Smooth muscle cell (in vitro differentiated cells): ENCODE results near the gene PANK4. TPM values are rescaled to one million over a fixed set of nuclear protein-coding genes. Genes with fewer than 3 reads are reported as not detected.

Experiments
- DNase-seq: peaks from one replicate; lab custom pipeline; 2025; ENCODE audit not compliant: unreplicated experiment; lab: John Stamatoyannopoulos, UW
- H2AFZ ChIP-seq: fragments of 200-600 bp; sonication (generic); 2 replicates; pipeline ENCODE4 v1.6.0; 2016; ENCODE audit warnings: antibody characterized with exemption, low read depth, mild to moderate bottlenecking
- H3F3A ChIP-seq: fragments of 200-600 bp; sonication (generic); 2 replicates; pipeline ENCODE4 v1.6.0; 2017; ENCODE audit warnings: antibody characterized with exemption, low read depth
- H3K27ac ChIP-seq: fragments of 200-600 bp; sonication (generic); 2 replicates; pipeline ENCODE4 v1.5.1; 2016; ENCODE audit warnings: low read depth, mild to moderate bottlenecking
- H3K27me3 ChIP-seq: fragments of 200-600 bp; sonication (generic); 2 replicates; pipeline ENCODE4 v1.6.1; 2016; ENCODE audit warnings: low read depth, mild to moderate bottlenecking
- H3K36me3 ChIP-seq: fragments of 200-600 bp; sonication (generic); 2 replicates; pipeline ENCODE4 v1.5.1; 2016; ENCODE audit warnings: low read depth
- H3K4me1 ChIP-seq: fragments of 200-600 bp; sonication (generic); 2 replicates; pipeline ENCODE4 v1.5.1; 2016; ENCODE audit warnings: low read depth
- H3K4me2 ChIP-seq: fragments of 200-600 bp; sonication (generic); 2 replicates; pipeline ENCODE4 v1.6.0; 2016; ENCODE audit warnings: mild to moderate bottlenecking
- H3K4me3 ChIP-seq: fragments of 200-600 bp; sonication (generic); 2 replicates; pipeline ENCODE4 v1.5.1; 2016; ENCODE audit warnings: mild to moderate bottlenecking
- H3K79me2 ChIP-seq: fragments of 200-600 bp; sonication (generic); 2 replicates; pipeline ENCODE4 v1.6.0; 2016; ENCODE audit warnings: low read depth, mild to moderate bottlenecking
- H3K9ac ChIP-seq: fragments of 200-600 bp; sonication (generic); 2 replicates; pipeline ENCODE4 v1.6.0; 2016; ENCODE audit warnings: low read depth
- H3K9me3 ChIP-seq: fragments of 200-600 bp; sonication (generic); replicated peaks from 2 replicates; pipeline ENCODE4 v1.5.1; 2016; ENCODE audit warnings: low read depth
- H4K20me1 ChIP-seq: fragments of 200-600 bp; sonication (generic); 2 replicates; pipeline ENCODE4 v1.6.0; 2016; ENCODE audit warnings: low read depth
- WGBS: methylation state at CpG from one replicate; pipeline ENCODE4 v1.1.7; 2016; ENCODE audit warnings: low lambda C conversion rate; 5-methylcytosine and 5-hydroxymethylcytosine counted together
- polyA plus RNA-seq: library from polyadenylated mRNA; unstranded; fragments of >200 nt; fragmentation: Nextera tagmentation; extraction: Ambion mirVana; gene quantifications from 2 replicates; pipeline ENCODE4 v1.2.1, GENCODE V29; 2016
- total RNA-seq: library from RNA; depleted of rRNA; stranded (reverse); fragments of >200 nt; gene quantifications from 2 replicates; pipeline ENCODE4 v1.2.3, GENCODE V29; 2014
- TF ChIP-seq, protein P1 (sequence below): fragments of 200-600 bp; sonication (generic); IDR thresholded peaks from 2 replicates; pipeline ENCODE4 v1.5.1; 2017; ENCODE audit warnings: borderline replicate concordance, mild to moderate bottlenecking, antibody characterized with exemption; ENCODE audit not compliant: insufficient read depth, poor library complexity, severe bottlenecking

Gene PANK4
- total and polyA plus RNA-seq, 2 experiments from 2014 or later: 28.4 to 28.7 TPM

DNA sequence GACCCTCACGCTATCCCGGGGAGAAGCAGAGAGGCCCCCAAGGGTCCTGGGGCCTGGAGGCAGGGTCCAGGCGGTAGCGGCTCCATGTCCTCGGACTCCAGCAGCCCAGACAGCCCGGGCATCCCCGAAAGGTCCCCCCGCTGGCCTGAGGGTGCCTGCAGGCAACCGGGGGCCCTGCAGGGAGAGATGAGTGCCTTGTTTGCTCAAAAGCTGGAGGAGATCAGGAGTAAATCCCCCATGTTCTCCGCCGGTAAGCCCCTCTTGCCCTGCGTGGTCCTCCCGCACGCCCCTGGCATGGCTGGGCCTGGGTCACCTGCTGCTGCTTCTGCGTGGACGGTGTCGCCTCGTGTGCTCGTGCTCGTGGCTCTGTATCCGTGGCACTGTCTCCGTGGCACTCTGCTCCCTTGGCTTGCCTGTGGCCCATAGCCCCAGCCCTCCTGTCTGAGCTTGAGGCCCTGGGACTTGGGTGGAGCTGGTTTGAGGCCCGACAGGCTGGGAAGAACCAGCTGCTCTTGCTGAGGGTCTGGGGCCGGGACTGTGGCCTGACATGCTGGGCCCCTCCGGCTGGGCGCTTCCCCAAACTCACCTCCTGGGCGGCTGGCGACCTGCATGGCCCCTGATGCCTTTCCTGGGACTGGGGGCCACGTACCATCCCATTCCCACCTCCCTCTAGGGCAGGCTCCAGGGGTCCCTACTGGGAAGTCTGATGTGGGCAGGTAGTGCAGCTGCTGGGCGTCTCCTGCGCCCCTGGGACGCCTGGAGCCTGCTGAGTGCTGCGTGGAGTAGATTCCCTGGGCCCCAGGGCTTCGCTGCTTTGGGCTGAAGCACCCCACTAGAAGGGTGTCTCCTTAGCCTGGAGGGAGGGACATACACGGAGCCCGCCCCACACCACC lies 23.5 kb downstream of the PANK4 start:
- TF ChIP-seq, protein P1, sequence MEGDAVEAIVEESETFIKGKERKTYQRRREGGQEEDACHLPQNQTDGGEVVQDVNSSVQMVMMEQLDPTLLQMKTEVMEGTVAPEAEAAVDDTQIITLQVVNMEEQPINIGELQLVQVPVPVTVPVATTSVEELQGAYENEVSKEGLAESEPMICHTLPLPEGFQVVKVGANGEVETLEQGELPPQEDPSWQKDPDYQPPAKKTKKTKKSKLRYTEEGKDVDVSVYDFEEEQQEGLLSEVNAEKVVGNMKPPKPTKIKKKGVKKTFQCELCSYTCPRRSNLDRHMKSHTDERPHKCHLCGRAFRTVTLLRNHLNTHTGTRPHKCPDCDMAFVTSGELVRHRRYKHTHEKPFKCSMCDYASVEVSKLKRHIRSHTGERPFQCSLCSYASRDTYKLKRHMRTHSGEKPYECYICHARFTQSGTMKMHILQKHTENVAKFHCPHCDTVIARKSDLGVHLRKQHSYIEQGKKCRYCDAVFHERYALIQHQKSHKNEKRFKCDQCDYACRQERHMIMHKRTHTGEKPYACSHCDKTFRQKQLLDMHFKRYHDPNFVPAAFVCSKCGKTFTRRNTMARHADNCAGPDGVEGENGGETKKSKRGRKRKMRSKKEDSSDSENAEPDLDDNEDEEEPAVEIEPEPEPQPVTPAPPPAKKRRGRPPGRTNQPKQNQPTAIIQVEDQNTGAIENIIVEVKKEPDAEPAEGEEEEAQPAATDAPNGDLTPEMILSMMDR: no peak
- Histone ChIP-seq H3K79me2 (no peaks in the 10 kb centered on the region), H3K9ac (no peak overlapping the region), H3K27ac (no peak overlapping the region), H3K4me3 (no peak overlapping the region), H3K36me3 (no peaks in the 10 kb centered on the region), H2AFZ (no peak overlapping the region), H4K20me1 (peaks cover 15% of the 10 kb centered on the region), H3K4me1 (no peaks in the 10 kb centered on the region), H3K27me3 (no peaks in the 10 kb centered on the region), H3K4me2 (no peak overlapping the region), H3F3A (no peaks in the 10 kb centered on the region), H3K9me3 (no peaks in the 10 kb centered on the region)
- 91% methylated on average over 36 of the region's 36 CpGs for WGBS
- no peak for DNase-seq

DNA sequence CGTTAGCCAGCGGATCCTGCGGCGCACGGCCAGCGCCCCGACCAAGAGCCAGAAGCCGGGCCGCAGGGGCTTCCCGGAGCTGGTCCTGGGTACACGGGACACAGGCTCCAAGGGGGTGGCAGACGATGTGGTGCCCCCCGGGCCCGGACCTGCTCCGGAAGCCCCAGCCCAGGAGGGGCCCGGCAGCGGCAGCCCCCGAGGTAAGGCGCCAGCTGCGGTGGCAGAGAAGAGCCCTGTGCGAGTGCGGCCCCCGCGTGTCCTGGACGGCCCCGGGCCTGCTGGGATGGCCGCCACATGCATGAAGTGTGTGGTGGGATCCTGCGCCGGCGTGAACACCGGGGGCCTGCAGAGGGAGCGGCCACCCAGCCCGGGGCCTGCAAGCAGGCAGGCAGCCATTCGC lies 24.2 kb downstream of the PANK4 start:
- Histone ChIP-seq H3K36me3 (no peaks in the 10 kb centered on the region), H2AFZ (no peak overlapping the region), H3K27me3 (no peaks in the 10 kb centered on the region), H3K9ac (no peak overlapping the region), H3K4me3 (no peak overlapping the region), H4K20me1 (peaks cover 8% of the 10 kb centered on the region), H3K4me2 (no peak overlapping the region), H3F3A (no peaks in the 10 kb centered on the region), H3K27ac (no peak overlapping the region), H3K9me3 (no peaks in the 10 kb centered on the region), H3K4me1 (no peaks in the 10 kb centered on the region), H3K79me2 (no peaks in the 10 kb centered on the region)
- 94% methylated on average over 32 of the region's 34 CpGs for WGBS
- DNase-seq: no peak
- TF ChIP-seq, protein P1: no peak

DNA sequence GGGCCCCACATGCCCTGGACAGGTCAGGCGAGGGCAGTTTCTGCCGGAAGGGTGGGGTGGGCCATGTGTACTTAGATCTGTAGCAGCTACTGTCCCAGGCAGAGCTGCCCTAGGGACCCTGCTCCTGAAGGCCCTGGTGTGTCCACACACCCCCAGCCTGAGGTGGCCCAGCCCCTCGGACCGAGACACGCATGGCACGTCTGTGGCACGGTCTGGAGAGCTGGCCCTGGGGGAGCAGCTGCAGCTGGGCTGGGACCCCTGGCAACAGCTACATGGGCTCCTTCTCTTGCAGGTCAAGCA lies 24.6 kb downstream of the PANK4 start:
- H3K27ac ChIP-seq: no peak overlapping the region
- H3K9ac ChIP-seq: no peak overlapping the region
- DNase-seq: no peak
- H3K4me3 ChIP-seq: no peak overlapping the region
- H3F3A ChIP-seq: no peaks in the 10 kb centered on the region
- H3K27me3 ChIP-seq: no peaks in the 10 kb centered on the region
- WGBS: 95% methylated on average over 7 of the region's 7 CpGs
- H2AFZ ChIP-seq: no peak overlapping the region
- peaks cover 4% of the 10 kb centered on the region for H4K20me1 ChIP-seq
- no peak overlapping the region for H3K4me2 ChIP-seq
- H3K79me2 ChIP-seq: no peaks in the 10 kb centered on the region
- TF ChIP-seq, protein P1: no peak
- H3K9me3 ChIP-seq: no peaks in the 10 kb centered on the region
- H3K4me1 ChIP-seq: no peaks in the 10 kb centered on the region
- no peaks in the 10 kb centered on the region for H3K36me3 ChIP-seq
